GM21786 (cell line): ENCODE results near the gene GOLGA6C.
A peak's percentile ranks its signal among the peaks of the same experiment; 100 is the strongest.
"Not testable (repeated sequence)": the region's sequence is repeated elsewhere in the genome, so short reads cannot be mapped to it uniquely, and the experiment has no call there.

Experiments
- ATAC-seq: cut with Tn5 transposase; IDR thresholded peaks from one replicate; pipeline ENCODE4 v1.9.1; 2021; ENCODE audit not compliant: unreplicated experiment

GOLGA6C gene

DNA sequence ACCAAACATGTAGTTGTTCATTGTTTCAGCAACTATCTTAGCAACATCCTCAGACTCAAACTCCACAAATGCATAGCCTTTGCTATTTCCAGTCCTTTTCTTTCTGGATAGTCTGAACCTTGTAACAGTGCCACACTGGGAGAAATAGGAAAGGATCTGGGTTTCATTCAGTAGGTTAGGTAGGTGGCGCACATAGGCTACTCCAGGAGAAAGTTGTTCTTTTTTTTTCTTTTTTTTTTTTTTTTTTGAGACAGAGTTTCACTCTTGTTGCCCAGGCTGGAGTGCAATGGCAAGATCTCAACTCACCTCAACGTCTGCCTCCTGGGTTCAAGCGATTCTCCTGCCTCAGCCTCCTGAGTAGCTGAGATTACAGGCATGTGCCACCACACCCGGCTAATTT lies 5.8 kb upstream of the GOLGA6C start:
- not testable (repeated sequence) for ATAC-seq

DNA sequence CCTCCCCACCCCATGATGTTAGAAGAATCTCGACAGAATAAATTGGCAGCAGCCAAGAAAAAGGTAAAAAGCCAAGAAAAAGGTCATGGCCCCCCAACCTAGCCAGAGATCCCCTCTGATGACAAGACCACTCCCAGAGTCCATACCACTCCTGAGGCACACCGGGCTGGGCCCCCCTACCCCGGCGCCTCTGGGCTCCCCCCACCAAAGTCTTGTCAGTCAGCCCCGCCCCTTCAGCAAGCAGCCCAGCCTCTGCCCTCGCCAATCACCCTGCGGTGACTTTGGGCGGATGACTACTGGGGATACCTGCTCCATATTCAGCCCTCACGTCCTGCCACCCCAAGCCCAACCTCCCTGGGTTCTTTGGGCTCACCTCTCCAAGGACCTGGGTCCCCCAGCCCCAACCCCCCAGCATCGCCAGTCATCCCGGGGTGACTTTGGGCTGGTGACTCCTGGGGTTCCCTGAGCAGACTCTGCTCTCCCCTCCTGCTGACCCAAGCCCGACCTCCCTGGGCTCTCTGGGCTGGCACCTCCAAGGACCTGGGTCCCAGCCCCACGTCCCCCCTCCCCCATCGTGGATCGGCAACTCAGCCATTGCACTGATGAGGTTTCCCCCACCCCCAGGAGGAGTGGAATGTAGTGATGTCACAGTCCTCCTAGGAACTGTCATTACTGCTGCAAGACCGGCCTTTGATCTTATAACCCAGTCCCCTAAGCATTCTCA lies 648 bp downstream of the GOLGA6C start:
- ATAC-seq: not testable (repeated sequence)

DNA sequence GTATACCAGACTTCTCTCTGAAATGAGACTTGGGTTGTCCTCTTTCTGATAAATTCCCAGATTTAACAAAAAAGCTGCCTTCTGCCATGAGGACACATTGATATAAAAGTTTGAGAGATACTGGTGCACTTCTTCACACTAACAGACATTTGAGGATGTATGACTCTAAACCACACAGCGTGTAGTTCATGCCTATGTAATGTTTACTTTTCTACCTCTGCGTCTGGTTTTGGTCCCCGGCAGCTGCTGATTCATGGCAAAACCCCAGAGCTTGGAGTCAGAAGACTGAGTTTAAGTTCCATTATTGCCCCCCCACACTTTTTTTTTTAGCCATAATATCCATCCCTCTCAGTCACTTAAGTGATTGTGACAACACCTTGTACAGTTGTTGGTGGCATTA lies 1.7 kb downstream of the GOLGA6C start:
- not testable (repeated sequence) for ATAC-seq

DNA sequence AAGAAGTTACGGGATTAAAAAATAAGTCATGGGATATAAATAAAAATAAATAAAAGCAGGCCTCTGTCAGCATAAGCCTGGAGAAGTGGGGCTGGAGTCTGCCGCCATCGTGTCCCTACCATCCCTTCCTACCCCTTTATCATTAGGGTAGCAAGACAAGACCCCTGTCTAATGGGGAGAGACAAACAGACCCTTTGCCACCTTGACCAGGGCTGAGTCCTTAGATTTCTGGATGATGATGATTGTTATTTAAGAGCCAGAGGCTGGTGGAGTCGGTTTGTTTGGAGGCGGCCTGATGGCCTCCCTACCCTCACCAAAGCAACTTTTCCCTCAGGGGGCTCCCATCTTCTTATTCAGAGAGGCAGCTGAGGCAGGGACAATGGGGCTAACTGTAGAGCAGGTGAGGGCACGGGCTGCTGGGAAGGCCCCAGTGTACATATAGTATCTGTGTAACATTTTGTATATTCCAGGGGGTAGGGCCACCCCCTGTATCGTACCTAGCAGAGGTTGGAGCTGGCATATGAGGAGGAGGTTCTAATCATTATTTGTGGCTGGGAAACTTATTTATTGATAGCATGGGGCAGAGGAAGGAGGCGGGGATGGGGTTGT lies 15.7 kb downstream of the GOLGA6C start:
- ATAC-seq: not testable (repeated sequence)

DNA sequence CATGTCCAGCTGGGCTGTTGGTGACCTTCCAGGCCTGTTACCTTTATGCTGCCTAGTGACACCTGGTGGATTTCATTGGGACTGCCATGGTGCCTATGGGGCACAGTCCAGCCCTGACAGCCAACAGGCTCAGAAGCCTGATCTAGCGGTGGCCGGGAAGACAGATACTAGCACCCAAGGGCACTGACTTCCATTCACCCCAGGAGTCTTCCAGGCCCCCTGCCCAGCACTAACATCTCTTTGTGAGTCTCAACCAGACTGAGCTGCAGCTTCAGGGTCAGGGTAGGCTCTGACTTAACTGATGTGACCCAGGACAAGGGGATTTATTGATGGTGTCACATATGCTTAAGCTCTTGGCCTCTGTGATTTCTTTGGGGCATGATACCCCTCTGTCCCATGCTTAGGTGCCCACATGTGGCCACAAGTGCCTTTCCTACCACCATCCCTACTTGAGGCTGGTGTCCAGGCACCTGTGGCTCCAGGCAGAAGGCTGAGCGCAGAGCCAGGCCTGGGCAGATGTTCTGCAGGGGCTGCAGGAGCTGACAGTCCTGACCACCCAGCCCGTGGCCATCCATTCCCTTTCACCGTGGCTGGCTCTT lies 16.5 kb downstream of the GOLGA6C start:
- ATAC-seq: peak; percentile 80

DNA sequence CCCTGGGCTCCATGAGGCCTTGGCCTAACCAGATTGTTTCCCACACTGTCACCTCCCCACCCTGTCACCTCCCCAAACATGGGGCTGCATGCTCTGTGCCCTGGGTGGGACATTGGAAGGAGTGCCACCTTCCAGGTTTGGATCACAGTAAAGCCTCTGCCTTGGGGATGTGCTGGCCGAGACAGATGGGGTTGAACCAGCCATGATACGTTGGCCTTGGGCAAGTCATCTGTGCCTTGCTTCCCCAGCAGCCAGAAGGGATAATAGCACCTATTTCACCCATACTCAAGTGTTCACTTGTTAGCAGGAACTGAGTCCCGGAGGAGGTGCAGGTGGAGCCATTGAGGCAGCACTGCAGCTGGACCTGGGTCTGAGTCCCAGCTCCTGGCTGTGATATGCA lies 17.5 kb downstream of the GOLGA6C start:
- not testable (repeated sequence) for ATAC-seq

DNA sequence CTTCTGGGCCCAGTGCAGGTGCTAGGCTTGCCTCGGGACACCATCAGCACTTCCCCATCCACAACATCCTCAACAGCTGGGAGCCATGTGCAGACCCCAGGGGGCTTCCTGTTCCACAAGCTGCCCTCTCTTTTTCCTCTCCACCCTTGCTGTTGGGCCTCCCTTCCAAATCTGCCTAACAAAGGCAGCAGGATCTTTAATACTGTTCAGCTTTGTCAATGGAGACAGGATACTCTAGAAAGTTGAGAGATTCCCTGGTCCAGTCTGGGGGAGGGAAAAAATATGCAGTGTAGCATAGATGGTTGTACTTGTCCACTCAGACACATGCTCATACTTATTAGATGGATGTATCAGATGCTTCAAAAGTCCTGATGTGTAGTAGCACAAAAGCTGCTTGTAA lies 20.4 kb downstream of the GOLGA6C start:
- ATAC-seq: not testable (repeated sequence)

DNA sequence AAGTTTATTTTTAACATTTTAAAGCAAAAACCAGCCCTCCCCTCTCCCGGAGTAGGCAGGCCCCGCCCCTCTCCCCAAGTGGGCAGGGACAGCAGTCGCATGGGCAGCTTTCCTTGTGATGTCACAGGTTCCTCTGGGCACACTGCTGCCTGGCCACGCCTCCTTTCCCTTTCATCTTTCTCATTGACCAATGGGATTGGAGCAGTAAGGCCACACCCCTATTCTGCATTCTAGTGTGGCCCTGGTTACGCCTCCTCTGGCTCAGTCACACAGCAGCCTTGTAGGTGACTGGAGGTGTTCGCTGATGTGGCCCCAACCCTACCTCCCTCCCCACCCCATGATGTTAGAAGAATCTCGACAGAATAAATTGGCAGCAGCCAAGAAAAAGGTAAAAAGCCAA lies 24.4 kb downstream of the GOLGA6C start, which contains the start of gene GOLGA6D:
Gene GOLGA6D, plus strand, starts transcription at position 264 of the 400 bp plus-strand sequence. Its CDS starts 41 bp downstream, at position 305.
- not testable (repeated sequence) for ATAC-seq

DNA sequence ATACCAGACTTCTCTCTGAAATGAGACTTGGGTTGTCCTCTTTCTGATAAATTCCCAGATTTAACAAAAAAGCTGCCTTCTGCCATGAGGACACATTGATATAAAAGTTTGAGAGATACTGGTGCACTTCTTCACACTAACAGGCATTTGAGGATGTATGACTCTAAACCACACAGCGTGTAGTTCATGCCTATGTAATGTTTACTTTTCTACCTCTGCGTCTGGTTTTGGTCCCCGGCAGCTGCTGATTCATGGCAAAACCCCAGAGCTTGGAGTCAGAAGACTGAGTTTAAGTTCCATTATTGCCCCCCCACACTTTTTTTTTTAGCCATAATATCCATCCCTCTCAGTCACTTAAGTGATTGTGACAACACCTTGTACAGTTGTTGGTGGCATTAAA lies 26.0 kb downstream of the GOLGA6C start:
- not testable (repeated sequence) for ATAC-seq

- ATAC-seq: not testable (repeated sequence)
Measured at GRCh38 chr15:75293660-75294059, 35.5 kb downstream of the GOLGA6C start.

GRCh38 chr15:75298541-75299310 lies 40.6 kb downstream of the GOLGA6C start:
- not testable (repeated sequence) for ATAC-seq

- ATAC-seq: not testable (repeated sequence)
Measured at GRCh38 chr15:75299311-75299688, 41.2 kb downstream of the GOLGA6C start.

GRCh38 chr15:75300026-75300425 lies 41.9 kb downstream of the GOLGA6C start:
- not testable (repeated sequence) for ATAC-seq

- no peak for ATAC-seq
Measured at GRCh38 chr15:75302318-75302717, 44.2 kb downstream of the GOLGA6C start.

DNA sequence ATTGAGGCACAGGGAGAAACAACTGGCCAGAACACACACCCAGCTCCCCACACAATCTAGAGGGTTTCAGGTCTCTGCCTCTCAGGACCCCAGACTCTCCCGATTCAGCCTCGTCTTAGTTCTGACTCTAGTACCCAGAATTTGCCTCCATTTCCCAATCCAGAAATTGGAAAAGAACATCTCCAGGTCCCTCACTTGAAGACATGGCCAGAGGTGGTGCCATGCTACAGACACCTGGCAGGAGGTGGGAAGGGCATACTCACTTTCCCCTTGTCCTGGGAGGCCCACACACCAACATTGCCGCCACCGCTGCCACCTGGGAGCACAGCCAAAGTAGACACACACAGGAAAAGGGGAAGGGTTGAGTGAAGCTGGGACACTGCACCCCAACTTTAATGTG lies 44.6 kb downstream of the GOLGA6C start:
- not testable (repeated sequence) for ATAC-seq

DNA sequence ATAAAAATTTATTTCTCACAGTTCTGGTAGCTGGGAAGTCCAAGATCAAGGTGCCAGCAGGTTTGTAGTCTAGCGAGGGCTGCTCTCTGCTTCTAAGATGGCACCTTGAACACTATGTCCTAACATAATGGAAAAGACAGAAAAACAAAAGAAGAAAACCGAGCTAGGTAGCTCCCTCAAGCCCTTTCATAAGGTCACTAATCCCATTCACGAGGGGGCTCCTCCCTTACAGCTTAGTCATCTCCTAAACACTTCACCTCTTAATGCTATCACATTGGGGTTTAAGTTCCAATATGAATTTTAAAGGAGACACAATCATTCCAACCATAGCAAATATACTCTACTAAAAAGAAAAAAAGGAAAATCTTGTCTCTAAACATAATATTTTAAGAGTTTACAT lies 48.1 kb downstream of the GOLGA6C start:
- no peak for ATAC-seq

DNA sequence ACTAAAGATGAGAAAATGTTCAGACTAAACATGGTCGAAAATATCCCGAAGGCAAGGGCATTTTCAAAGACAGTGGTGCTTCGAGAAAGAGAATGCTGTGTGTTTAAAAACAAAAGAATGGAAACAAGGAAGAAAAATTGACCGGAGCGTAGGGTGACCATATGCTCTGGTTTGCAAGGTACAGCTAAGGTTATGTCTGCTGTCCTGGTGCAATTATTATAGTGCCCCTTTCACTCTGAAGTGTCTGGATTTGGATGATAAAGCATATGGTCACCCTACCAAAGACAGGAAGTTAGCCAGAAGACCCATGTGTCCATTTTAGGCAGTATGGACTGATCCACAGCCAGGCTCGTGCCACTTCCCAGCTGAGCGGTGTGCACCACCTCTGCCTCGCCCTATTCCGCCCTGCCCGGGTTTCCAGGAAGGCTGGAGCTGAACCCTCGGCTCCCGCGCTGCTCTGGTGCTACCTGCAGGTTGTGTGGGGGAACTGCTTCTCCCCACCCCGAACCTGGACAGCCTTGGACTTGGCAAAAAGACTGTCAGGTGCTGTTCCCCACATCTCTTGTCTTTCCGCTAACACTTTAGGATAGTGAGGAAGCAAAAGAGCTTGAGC lies 49.8 kb downstream of the GOLGA6C start:
- ATAC-seq: no peak

DNA sequence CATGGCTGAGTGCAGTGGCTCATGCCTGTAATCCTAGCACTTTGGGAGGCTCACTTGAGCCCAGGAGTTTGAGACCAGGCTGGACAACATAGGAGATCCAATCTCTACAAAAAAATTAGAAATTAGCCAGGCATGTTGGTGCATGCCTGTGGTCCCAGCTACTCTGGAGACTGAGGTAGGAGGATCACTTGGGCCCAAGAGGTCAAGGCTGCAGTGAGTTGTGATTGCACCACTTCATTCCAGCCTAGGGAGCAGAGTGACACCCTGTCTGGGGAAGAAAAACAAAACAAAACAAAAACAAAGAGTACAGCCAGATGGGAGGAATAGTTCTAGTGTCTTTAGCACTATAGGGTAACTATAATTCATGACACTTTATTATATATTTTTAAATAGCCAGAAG lies 51.6 kb downstream of the GOLGA6C start:
- no peak for ATAC-seq

DNA sequence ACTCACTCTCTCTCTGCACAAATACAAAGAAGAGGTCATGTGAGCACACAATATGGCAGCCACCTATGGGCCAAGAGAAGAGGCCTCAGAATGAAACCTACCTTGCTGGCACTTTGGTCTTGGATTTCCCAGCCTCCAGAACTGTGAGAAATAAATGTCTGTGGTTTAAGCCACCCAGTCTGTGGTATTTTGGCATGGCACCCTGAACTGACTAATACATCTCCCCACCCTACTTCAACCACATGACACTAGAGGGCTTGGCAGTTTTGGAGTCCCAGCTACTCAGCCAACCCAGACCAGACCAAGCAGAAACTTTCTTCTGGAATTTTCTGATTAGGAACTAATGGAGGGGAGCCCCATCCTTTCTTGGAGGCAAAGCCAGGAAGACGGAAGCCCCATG lies 54.4 kb downstream of the GOLGA6C start:
- not testable (repeated sequence) for ATAC-seq

DNA sequence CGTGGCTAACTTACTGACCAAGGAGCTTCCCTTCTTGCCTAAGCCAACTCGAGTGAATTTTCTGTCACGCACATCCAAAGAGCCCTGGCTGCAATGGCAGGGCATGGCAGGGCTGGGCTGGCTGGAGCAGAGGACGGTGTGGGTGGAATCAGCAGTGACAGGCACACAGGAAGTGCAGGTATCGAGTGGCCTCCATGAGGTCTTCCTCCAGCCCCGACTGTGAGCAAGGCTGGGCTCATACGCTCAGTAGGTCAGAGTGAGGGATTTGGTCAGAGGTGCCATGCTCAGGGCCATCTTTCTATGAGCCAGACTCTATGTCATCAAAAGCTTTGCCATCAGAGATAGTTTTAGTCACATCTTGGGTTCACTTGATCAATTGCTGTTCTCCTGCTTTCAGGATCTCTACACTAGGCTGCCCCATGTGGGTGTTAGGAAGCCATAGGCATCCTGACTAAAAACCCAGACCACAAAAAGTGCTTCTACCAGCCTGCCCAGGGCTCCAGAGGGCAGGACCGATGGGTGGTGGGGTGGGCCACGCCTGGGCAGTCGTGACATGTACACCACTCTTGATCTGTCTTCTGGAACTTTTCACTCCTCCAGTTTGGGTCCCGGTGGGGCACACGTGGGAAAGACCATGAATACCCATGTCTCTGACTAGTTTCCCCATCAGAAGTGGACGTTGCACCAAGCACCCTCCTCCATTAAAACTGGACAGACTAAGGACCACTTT lies 55.1 kb downstream of the GOLGA6C start:
- ATAC-seq: no peak
